ENCODE results near the gene LAGE3.

DNA sequence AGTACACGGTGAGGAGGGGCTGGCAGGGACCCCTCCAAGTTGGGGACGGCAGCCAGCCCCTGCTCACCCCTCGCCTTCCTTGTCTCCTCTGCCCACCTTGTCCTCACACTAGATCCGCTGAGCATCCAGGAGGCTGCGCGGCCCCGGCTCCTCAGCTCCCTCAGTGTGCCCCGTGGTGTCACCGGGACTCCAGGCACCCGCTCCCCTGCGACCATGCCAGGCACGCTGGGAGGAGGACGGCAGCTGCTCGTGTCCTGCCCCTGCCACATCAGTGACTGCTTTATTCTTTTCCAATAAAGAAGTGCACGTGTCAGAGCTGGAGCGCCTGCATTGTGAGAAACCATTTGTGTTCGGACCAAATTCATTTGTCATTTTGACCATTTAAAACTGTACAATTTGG lies 28.8 kb downstream of the LAGE3 start:
- TF ChIP-seq ZBTB7A (tag by site-specific recombination; IDR thresholded peaks at IDR 0.05; ENCODE audit: low read depth) (no peak), ATF2 (tag by site-specific recombination; IDR thresholded peaks at IDR 0.05; ENCODE audit: low read depth) (no peak), ZNF776 (tag by site-specific recombination; IDR thresholded peaks at IDR 0.05; ENCODE audit: borderline replicate concordance) (no peak), YY1 (tag by site-specific recombination; IDR thresholded peaks at IDR 0.05) (no peak), ZNF174 (tag by site-specific recombination; IDR thresholded peaks at IDR 0.05) (no peak), ZNF768 (tag by site-specific recombination; IDR thresholded peaks at IDR 0.05) (no peak), ZFP3 (tag by site-specific recombination; IDR thresholded peaks at IDR 0.05; ENCODE audit: low read depth) (no peak), ZNF302 (tag by site-specific recombination; IDR thresholded peaks at IDR 0.05; ENCODE audit: low read depth) (no peak), ZNF580 (tag by site-specific recombination; IDR thresholded peaks at IDR 0.05) (no peak)
- TF ChIP-seq, protein P1, sequence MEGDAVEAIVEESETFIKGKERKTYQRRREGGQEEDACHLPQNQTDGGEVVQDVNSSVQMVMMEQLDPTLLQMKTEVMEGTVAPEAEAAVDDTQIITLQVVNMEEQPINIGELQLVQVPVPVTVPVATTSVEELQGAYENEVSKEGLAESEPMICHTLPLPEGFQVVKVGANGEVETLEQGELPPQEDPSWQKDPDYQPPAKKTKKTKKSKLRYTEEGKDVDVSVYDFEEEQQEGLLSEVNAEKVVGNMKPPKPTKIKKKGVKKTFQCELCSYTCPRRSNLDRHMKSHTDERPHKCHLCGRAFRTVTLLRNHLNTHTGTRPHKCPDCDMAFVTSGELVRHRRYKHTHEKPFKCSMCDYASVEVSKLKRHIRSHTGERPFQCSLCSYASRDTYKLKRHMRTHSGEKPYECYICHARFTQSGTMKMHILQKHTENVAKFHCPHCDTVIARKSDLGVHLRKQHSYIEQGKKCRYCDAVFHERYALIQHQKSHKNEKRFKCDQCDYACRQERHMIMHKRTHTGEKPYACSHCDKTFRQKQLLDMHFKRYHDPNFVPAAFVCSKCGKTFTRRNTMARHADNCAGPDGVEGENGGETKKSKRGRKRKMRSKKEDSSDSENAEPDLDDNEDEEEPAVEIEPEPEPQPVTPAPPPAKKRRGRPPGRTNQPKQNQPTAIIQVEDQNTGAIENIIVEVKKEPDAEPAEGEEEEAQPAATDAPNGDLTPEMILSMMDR (tag by site-specific recombination; IDR thresholded peaks at IDR 0.05), result no peak
- TF ChIP-seq, protein P2, sequence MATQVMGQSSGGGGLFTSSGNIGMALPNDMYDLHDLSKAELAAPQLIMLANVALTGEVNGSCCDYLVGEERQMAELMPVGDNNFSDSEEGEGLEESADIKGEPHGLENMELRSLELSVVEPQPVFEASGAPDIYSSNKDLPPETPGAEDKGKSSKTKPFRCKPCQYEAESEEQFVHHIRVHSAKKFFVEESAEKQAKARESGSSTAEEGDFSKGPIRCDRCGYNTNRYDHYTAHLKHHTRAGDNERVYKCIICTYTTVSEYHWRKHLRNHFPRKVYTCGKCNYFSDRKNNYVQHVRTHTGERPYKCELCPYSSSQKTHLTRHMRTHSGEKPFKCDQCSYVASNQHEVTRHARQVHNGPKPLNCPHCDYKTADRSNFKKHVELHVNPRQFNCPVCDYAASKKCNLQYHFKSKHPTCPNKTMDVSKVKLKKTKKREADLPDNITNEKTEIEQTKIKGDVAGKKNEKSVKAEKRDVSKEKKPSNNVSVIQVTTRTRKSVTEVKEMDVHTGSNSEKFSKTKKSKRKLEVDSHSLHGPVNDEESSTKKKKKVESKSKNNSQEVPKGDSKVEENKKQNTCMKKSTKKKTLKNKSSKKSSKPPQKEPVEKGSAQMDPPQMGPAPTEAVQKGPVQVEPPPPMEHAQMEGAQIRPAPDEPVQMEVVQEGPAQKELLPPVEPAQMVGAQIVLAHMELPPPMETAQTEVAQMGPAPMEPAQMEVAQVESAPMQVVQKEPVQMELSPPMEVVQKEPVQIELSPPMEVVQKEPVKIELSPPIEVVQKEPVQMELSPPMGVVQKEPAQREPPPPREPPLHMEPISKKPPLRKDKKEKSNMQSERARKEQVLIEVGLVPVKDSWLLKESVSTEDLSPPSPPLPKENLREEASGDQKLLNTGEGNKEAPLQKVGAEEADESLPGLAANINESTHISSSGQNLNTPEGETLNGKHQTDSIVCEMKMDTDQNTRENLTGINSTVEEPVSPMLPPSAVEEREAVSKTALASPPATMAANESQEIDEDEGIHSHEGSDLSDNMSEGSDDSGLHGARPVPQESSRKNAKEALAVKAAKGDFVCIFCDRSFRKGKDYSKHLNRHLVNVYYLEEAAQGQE (tag by site-specific recombination; IDR thresholded peaks at IDR 0.05), result no peak

All from HEK293 (cell line).